C4-2B (cell line): ENCODE results near the gene CTNNA2.

Source experiments
- H3K27ac ChIP-seq: fragments of 450-650 bp; 2 replicates; pipeline ENCODE4 v1.5.1; 2017
- ZFX ChIP-seq: fragments of 450-650 bp; IDR thresholded peaks from 2 replicates; pipeline ENCODE4 v1.6.1; 2017
- TF ChIP-seq, protein P1 (sequence below): fragments of 450-650 bp; conservative IDR thresholded peaks from 2 replicates; pipeline ENCODE4 v1.5.1; 2017; ENCODE audit warnings: mild to moderate bottlenecking

CTNNA2 gene

DNA sequence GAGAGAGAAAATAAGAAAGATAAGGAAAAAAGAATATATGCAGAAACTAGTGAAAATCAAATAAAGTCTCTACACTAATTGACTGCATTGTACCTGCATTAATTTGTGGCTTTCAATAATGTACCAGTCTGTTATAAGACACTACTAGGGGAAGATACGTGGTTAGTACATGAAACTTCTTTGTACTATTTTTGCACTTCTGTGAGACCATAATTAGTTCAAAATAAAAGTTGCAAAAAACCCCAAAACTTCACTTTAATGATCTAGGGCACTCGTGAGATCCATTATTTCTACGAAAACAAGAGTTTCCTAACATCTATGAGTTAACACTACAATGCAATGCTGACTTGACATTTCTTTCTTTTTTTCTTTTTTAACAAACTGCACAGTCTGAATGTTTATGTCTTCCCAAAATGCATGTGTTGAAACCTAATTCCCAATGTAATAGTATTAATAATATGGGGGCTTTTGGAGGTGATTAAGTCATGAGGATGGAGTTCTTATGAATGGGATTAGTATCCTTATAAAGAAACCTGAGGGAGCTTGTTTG, 954.5 kb downstream of the CTNNA2 start:
- TF ChIP-seq, protein P1, sequence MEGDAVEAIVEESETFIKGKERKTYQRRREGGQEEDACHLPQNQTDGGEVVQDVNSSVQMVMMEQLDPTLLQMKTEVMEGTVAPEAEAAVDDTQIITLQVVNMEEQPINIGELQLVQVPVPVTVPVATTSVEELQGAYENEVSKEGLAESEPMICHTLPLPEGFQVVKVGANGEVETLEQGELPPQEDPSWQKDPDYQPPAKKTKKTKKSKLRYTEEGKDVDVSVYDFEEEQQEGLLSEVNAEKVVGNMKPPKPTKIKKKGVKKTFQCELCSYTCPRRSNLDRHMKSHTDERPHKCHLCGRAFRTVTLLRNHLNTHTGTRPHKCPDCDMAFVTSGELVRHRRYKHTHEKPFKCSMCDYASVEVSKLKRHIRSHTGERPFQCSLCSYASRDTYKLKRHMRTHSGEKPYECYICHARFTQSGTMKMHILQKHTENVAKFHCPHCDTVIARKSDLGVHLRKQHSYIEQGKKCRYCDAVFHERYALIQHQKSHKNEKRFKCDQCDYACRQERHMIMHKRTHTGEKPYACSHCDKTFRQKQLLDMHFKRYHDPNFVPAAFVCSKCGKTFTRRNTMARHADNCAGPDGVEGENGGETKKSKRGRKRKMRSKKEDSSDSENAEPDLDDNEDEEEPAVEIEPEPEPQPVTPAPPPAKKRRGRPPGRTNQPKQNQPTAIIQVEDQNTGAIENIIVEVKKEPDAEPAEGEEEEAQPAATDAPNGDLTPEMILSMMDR: no peak
- TF ChIP-seq ZFX: no peak
- H3K27ac ChIP-seq: no peak overlapping the region

DNA sequence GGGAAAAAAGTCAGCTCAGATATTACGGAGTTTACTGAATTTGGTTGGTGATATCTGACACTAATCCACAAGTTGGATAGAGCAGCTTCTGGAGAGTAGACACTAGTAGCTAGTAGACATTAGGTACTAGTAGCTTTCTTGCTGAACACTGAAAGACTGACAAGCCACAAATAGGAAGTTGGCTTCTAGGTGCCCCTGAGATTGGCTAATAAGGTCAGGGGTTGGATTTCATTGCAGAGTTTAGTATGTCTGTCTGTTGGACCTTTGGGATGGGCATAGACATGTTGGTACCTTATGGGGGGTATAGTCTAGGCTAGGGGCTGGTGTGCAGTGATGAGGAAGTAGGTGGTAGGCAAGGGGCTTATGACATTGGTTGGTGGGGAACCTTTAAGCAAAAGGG, 956.6 kb downstream of the CTNNA2 start:
- no peak for TF ChIP-seq ZFX
- TF ChIP-seq, protein P1: no peak

GRCh38 chr2:80473069-80473468, 960.2 kb downstream of the CTNNA2 start:
- TF ChIP-seq, protein P1: no peak
- no peak for TF ChIP-seq ZFX
- H3K27ac ChIP-seq: no peak overlapping the region

More for the DNA sequence above, 956.6 kb downstream of the CTNNA2 start:
- no peak overlapping the region for H3K27ac ChIP-seq

DNA sequence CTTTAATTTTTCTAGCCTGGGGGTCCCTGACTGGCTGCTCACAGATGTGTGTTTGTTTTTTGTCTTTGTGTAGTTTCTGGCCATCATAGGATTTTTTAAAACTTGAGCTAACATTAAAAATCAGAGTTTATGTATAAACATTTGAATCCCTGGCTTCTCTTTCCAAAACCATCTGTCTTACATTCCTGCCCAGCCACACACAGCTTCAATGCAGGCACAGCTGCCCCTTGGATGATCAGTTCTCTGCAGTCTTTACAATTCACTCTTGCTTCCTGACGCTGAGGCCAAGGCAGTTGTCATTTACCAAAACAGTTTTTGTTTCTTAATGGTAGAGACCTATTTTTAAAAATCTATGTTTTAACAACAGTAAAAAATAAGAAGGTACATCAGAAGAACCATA, 960.9 kb downstream of the CTNNA2 start:
- H3K27ac ChIP-seq: no peak overlapping the region
- TF ChIP-seq ZFX: no peak
- TF ChIP-seq, protein P1: no peak

DNA sequence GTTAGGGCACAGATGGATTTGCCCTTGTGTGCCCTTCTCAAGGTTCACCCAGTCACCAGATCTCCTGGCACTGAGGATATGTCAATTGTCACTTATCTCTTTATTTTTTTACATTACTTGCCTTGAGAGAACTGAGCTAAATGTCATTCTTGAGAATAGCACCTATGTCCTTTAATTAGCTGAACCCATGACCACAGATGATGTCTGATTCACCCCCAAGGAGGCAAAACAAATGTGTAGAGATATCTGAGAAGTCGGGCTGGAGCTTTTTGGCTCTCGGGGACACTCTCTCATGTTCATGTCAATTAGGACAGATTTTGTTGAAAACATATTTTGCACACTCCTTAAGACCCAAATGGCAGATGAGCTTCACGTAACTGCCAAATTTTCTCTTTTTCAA, 963.1 kb downstream of the CTNNA2 start:
- H3K27ac ChIP-seq: no peak overlapping the region
- no peak for TF ChIP-seq ZFX
- TF ChIP-seq, protein P1: no peak

DNA sequence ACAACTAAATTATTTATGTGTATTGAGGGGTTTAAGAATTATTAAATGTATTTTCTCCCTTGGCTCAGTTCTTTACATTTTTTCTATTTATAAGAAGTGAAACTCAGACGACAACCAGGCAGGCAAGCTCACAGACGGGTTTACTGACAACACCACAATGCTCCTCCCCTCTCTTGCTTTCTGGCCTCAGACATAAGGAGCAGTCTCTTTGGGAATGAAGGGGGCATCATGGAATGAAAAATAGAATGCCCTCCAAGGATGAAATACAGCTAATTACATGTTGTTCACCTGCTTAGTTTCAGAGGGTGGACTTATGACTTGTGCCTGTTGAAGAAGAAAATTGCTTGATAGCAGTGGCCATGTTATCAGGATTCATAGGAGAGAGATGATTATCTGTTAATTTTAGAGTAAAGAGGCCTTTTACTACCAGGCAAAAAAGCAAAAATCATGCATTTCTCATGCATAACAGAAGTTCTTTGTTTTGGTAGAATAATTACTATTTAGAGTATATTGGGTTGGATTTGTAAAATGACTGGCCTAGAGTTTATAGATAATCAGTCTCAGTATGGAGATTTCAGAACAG, 963.8 kb downstream of the CTNNA2 start:
- no peak overlapping the region for H3K27ac ChIP-seq
- TF ChIP-seq, protein P1: no peak
- no peak for TF ChIP-seq ZFX

DNA sequence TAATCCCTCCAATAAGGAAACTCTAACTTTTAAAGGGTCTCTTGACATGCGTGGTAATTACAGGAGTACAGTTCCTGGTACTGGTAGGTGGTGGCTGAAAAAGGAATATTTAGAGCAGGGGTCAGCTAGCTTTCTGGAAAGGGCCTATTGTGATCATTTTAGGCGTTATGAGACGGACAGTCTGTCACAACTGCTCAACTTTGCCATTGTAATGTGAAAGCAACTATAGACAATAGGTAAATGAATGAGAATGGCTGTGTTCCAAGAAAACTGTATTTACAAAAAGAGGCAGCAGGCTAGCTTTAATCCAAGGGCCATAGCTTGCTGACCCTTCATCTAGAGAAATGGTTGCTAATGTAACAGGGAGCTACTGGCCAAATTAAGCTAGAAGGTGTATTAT, 969.4 kb downstream of the CTNNA2 start:
- no peak overlapping the region for H3K27ac ChIP-seq
- no peak for TF ChIP-seq ZFX
- TF ChIP-seq, protein P1: no peak
